MM.1S (cell line): Measurements from ENCODE around the gene EIF4A3.

Experiments used
- CTCF ChIP-seq: fragments of 300-600 bp; sonication (generic); IDR thresholded peaks from 2 replicates; pipeline ENCODE4 v1.5.1; 2016; ENCODE audit warnings: antibody characterized with exemption, low read length, mixed read lengths
- EZH2 ChIP-seq: fragments of 300-600 bp; sonication (generic); optimal IDR thresholded peaks from 2 replicates; pipeline ENCODE3; 2017; ENCODE audit warnings: low read depth, mild to moderate bottlenecking, antibody characterized with exemption, low read length, mixed read lengths
- EZH2phosphoT487 ChIP-seq: fragments of 300-600 bp; sonication (generic); IDR thresholded peaks from 2 replicates; pipeline ENCODE4 v1.6.1; 2018; ENCODE audit warnings: antibody characterized with exemption, low read length

- TF ChIP-seq CTCF (no peak), EZH2 (no peak), EZH2phosphoT487 (no peak)
These were observed 41.2 kb downstream of the EIF4A3 start for GRCh38 chr17:80105762-80106161.
